Measurements from ENCODE around the gene ZNF546.

DNA sequence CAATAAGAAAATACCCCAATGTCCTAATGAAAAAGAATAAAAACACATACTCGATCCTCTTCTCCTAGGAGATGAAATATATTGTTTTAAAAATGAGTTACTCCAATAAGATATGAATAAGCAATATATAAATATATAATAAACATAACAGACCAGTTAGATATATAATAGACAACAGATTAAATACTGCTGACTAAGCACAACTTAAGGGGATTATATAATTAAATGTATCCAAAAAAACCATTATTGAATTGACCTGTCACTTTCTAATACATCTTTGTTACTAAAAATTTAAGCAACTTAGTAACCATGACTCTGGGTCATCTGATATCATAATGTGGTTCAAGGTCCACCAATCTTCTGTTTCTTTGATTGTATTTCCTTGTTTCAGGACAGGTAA lies 73.2 kb downstream of the ZNF546 start:
- TF ChIP-seq, protein P1, sequence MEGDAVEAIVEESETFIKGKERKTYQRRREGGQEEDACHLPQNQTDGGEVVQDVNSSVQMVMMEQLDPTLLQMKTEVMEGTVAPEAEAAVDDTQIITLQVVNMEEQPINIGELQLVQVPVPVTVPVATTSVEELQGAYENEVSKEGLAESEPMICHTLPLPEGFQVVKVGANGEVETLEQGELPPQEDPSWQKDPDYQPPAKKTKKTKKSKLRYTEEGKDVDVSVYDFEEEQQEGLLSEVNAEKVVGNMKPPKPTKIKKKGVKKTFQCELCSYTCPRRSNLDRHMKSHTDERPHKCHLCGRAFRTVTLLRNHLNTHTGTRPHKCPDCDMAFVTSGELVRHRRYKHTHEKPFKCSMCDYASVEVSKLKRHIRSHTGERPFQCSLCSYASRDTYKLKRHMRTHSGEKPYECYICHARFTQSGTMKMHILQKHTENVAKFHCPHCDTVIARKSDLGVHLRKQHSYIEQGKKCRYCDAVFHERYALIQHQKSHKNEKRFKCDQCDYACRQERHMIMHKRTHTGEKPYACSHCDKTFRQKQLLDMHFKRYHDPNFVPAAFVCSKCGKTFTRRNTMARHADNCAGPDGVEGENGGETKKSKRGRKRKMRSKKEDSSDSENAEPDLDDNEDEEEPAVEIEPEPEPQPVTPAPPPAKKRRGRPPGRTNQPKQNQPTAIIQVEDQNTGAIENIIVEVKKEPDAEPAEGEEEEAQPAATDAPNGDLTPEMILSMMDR (IDR thresholded peaks at IDR 0.05; ENCODE audit: borderline replicate concordance, extremely low read depth, low read length, poor library complexity, severe bottlenecking): no peak
- no peak for TF ChIP-seq EZH2 (IDR thresholded peaks at IDR 0.05; ENCODE audit: borderline replicate concordance, low read depth, low read length, severe bottlenecking)
